GM19455 (cell line): Measurements from ENCODE around the gene PACRG.

Source experiments
- ATAC-seq: cut with Tn5 transposase; IDR thresholded peaks from one replicate; pipeline ENCODE4 v1.9.1; 2021; ENCODE audit not compliant: unreplicated experiment

The PACRG gene

GRCh38 chr6:162862462-162862861, 134.7 kb downstream of the PACRG start:
- ATAC-seq = no peak

DNA sequence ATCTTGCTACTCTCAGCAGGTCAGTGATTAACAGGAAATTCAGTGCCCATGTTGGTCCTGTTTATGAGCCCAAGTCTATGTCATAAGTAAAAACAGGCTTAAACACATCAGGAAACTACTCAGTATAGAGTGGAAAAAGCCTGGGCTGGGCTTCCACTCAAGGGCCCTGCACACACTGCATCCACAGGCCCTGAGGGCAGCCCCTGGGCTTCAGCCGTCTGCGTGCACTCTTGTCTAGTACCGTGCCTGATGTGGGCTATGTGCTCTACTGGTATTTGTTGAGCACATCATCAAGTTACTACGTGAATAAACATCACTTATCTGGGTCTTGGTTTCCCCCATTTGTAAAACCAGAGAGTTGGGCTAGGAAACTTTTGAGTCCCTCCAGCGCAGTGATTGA, 135.2 kb downstream of the PACRG start:
- ATAC-seq = no peak

DNA sequence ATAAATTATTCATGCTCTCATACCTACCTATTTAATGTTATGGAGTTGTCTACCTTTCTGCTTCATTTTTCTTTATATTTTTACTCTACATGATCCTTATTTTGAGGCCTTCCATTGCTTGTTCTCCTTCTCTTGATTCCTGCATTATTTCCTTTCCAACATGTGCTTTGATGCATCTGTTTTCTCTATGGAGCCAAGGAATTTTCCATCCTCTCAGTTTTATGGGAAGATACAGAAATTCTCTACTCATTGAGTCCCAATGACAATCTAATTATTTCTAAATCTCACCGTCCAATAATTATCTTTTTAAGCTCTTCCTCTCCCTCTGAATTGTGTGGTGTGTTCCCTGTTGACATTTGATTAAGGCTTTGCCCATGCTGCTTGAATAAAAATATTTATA, 136.0 kb downstream of the PACRG start:
- no peak for ATAC-seq

GRCh38 chr6:162864911-162865310, 137.1 kb downstream of the PACRG start:
- no peak for ATAC-seq

GRCh38 chr6:162866656-162867055, 138.9 kb downstream of the PACRG start:
- no peak for ATAC-seq

GRCh38 chr6:162868397-162868796, 140.6 kb downstream of the PACRG start:
- no peak for ATAC-seq

GRCh38 chr6:162871966-162872365, 144.2 kb downstream of the PACRG start:
- no peak for ATAC-seq

DNA sequence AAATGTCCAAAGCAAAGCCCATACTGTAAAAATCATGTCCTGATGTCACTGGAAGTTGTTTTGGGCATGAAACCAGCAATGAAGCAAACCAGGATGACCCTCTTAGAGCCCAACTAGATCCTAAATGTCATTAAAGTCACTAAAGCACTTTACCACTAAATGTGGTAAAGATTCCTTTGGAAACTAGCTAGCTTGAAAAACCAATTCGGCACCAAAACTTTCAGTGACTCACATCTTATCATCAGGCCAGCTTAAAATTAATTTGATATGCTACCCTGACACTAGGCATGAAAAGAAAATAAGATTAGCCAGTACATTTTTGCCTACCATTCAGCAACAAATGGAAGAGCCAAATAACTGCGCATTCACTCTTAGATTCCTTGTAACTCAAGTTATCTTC, 145.8 kb downstream of the PACRG start:
- no peak for ATAC-seq

DNA sequence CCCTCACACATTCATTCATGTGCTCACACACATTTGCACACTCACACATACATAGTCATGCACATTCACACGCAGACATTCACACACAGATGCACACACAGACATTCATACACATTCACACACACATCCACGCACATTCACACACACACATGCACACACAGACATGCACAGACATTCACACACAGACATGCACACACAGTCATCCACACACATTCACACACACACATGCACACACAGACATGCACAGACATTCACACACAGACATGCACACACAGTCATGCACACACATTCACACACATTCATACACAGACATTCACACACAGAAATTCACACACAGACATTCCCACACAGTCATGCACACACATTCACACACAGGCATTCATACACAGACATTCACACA, 147.3 kb downstream of the PACRG start:
- ATAC-seq = no peak

DNA sequence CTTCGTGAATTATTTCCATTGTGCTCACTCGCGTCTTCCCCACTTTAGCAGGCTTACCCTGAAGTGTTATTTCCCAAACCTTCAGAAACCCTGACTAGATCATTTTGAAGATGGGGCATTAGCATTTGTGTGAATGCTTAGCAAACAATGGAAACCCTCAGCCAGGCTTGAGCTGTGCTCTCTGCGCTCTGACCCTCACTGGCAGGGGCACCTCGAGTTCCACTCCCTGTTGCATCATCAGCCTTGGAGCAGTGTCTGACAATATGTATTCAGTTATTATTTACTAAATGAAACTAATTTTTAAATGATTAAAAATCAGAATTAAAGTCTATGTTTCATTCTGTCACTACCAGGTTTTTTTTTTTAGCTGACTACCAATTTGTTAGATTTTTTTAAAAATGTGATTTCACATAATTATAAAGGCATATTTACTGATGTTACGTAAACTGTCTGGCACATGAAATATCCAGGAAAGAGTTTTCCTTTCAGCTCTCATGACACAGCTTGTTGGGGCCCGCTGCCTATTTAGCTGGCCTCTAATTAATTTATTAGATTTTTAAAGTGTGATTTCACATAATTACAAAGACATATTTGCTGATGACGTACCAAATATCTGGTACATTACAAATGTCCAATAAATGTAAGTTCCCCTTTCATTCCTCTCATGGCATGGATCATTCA, 155.2 kb downstream of the PACRG start:
- ATAC-seq = no peak

- no peak for ATAC-seq
These were observed 160.4 kb downstream of the PACRG start for GRCh38 chr6:162887981-162888689.

GRCh38 chr6:162889303-162889702, 161.5 kb downstream of the PACRG start:
- ATAC-seq = no peak

GRCh38 chr6:162898011-162898410, 170.2 kb downstream of the PACRG start:
- no peak for ATAC-seq

- no peak for ATAC-seq
These were observed 171.4 kb downstream of the PACRG start for GRCh38 chr6:162899148-162899547.

- no peak for ATAC-seq
These were observed 172.7 kb downstream of the PACRG start for GRCh38 chr6:162900503-162900902.

- no peak for ATAC-seq
These were observed 176.4 kb downstream of the PACRG start for GRCh38 chr6:162904069-162904663.

DNA sequence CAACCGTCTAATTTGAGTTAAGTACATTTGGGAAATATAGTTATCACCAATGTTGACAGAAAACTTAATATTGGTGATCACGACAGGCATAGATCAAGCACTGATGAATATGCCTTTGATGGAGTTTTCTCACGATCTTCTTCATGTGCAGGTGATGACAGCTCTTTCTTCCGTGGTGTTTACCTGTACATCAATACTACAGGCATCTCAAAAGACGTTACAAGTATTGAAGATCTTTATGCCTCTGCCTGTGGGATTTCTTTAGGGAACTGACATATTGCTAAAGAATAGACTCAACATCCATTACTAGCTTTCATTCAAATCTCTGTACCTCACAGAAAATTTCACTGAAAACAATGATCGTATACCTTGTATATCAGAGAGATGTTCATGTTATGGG, 178.7 kb downstream of the PACRG start:
- ATAC-seq = no peak

GRCh38 chr6:162907876-162908481, 180.2 kb downstream of the PACRG start:
- no peak for ATAC-seq

GRCh38 chr6:162913206-162913605, 185.4 kb downstream of the PACRG start:
- ATAC-seq = no peak

DNA sequence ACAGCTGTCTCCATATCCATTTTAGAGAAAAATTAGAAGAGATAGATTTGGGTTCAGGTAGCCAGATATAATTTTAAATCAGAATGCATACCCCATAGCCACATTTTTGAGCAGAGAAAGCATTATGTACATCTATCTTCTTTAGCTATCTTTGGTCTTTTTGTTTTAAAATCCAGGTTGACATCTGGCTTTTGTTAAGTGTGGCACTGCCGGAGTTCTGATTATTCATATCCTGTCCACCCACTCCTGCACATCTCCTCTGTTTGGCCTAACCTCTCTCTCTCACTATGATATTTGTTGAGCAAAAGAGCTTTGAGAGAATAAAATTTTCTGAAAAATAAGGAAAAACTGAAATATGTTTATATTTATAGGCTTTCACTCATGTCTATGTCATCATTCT, 189.7 kb downstream of the PACRG start:
- no peak for ATAC-seq

DNA sequence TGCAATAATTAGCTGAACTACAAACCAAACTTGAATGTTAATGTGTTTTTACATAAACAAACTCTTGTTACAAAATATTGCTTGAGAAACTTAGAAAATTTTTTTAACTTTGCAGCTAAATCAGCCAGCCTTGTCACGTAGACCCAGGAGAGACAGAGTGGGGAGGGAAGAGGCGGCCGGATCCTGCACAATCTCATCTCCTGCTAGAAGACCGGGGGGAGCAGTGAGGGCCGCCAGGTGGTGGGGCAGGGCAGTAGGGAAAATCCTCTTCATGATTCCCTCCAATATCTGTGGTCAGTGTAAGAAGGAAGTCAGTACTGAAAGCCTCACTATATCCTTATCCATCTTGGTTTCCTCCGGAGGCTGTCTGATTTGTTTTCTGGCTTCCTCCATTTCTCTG, 193.3 kb downstream of the PACRG start:
- ATAC-seq = no peak

- ATAC-seq = no peak
These were observed 193.8 kb downstream of the PACRG start for GRCh38 chr6:162921510-162922040.
